SU-DHL-6 (cell line): ENCODE results near the gene METTL14.

Experiments used
- H2AFZ ChIP-seq: fragments of 200-600 bp; sonication (generic); 2 replicates; pipeline ENCODE4 v1.6.1; 2014; ENCODE audit warnings: low read depth, mild to moderate bottlenecking, moderate library complexity, mixed read lengths, antibody characterized with exemption, low read length; ENCODE audit not compliant: severe bottlenecking
- H3F3A ChIP-seq: fragments of 200-600 bp; shearing (Covaris generic); 2 replicates; pipeline ENCODE4 v1.6.0; 2016; ENCODE audit warnings: antibody characterized with exemption, mild to moderate bottlenecking; ENCODE audit not compliant: insufficient read depth
- H3K27ac ChIP-seq: fragments of 200-600 bp; sonication (generic); 2 replicates; pipeline ENCODE4 v1.5.1; 2016; ENCODE audit warnings: low read depth, mild to moderate bottlenecking, low read length, moderate library complexity, mixed read lengths
- H3K27me3 ChIP-seq: fragments of 200-600 bp; sonication (generic), shearing (Covaris generic); 2 replicates; pipeline ENCODE4 v1.6.0; 2014; ENCODE audit warnings: mild to moderate bottlenecking, low read length
- H3K36me3 ChIP-seq: fragments of 200-600 bp; sonication (generic); 2 replicates; pipeline ENCODE4 v1.6.1; 2014; ENCODE audit warnings: mild to moderate bottlenecking, low read length, mixed read lengths
- H3K4me2 ChIP-seq: fragments of 300-600, 200-600 bp; shearing (Covaris generic), sonication (generic); 2 replicates; pipeline ENCODE4 v1.6.0; 2014; ENCODE audit warnings: low read length, low read depth, mild to moderate bottlenecking; ENCODE audit not compliant: poor library complexity, severe bottlenecking
- H3K4me3 ChIP-seq: fragments of 200-600 bp; sonication (generic); 2 replicates; pipeline ENCODE4 v1.5.1; 2014; ENCODE audit warnings: antibody characterized with exemption, low read length, mild to moderate bottlenecking, mixed read lengths; ENCODE audit not compliant: insufficient read depth, poor library complexity, severe bottlenecking
- H3K79me2 ChIP-seq: fragments of 200-600 bp; sonication (generic); 2 replicates; pipeline ENCODE4 v1.6.1; 2014; ENCODE audit warnings: mild to moderate bottlenecking, low read length, moderate library complexity; ENCODE audit not compliant: insufficient read depth
- H3K9ac ChIP-seq: fragments of 200-600 bp; sonication (generic); 2 replicates; pipeline ENCODE4 v1.7.0; 2014; ENCODE audit warnings: mild to moderate bottlenecking, low read length
- H3K9me2 ChIP-seq: fragments of 200-600 bp; sonication (generic); replicated peaks from 2 replicates; pipeline ENCODE4 v1.6.1; 2014; ENCODE audit warnings: low read length; ENCODE audit not compliant: insufficient read depth
- H3K9me3 ChIP-seq: fragments of 200-600 bp; sonication (generic); 2 replicates; pipeline ENCODE4 v1.6.1; 2014; ENCODE audit warnings: low read length, mixed read lengths; ENCODE audit not compliant: insufficient read depth
- H4K20me1 ChIP-seq: fragments of 200-600 bp; sonication (generic); 2 replicates; pipeline ENCODE4 v1.6.1; 2014; ENCODE audit warnings: low read depth, mild to moderate bottlenecking, antibody characterized with exemption, low read length, moderate library complexity, mixed read lengths
- EZH2phosphoT487 ChIP-seq: fragments of 200-600 bp; sonication (generic), shearing (Covaris generic); conservative IDR thresholded peaks from 2 replicates; pipeline ENCODE4 v1.6.1; 2018; ENCODE audit warnings: mild to moderate bottlenecking, antibody characterized with exemption, low read length, moderate library complexity, mixed read lengths
- TF ChIP-seq, protein P1 (sequence below): fragments of 200-600 bp; sonication (generic); IDR thresholded peaks from one replicate; pipeline ENCODE4 v1.5.1; 2017; ENCODE audit warnings: antibody characterized with exemption, mild to moderate bottlenecking, low read length, moderate library complexity; ENCODE audit not compliant: insufficient read depth, poor library complexity, severe bottlenecking

The METTL14 gene

DNA sequence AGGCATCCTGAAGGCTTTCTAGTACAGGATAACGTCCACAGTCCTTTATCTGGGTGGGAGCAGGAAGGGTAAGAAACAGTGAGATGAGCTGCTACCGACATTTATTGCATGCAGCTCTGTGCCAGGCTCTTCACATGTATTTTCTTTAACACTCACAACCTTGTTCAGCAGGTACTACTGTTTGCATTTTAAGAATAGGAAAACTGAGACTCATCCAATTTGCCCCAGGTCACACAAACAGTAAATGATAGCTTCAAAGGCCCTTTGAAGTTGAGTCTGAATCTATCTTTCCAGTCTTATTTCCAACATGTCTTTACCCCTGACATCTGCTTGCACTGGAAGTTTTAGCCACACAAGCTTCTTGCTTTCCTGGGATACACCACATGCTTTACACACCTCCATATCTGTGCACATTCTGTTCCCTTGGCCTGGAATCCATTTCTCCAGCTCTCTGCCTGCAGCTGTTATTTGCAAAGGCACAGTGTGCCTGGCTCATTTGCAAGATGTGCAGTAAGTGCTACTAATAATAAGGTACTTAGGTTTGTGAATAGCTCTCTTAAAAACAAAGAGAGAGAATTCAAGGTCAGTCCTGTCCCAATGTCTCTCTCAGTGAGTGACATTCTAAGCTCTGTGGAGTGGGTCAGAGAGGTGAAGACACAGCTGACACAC lies 61.2 kb downstream of the METTL14 start:
- no peak overlapping the region for H3K9ac ChIP-seq
- no peak overlapping the region for H3K4me3 ChIP-seq
- TF ChIP-seq, protein P1, sequence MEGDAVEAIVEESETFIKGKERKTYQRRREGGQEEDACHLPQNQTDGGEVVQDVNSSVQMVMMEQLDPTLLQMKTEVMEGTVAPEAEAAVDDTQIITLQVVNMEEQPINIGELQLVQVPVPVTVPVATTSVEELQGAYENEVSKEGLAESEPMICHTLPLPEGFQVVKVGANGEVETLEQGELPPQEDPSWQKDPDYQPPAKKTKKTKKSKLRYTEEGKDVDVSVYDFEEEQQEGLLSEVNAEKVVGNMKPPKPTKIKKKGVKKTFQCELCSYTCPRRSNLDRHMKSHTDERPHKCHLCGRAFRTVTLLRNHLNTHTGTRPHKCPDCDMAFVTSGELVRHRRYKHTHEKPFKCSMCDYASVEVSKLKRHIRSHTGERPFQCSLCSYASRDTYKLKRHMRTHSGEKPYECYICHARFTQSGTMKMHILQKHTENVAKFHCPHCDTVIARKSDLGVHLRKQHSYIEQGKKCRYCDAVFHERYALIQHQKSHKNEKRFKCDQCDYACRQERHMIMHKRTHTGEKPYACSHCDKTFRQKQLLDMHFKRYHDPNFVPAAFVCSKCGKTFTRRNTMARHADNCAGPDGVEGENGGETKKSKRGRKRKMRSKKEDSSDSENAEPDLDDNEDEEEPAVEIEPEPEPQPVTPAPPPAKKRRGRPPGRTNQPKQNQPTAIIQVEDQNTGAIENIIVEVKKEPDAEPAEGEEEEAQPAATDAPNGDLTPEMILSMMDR, result no peak
- TF ChIP-seq EZH2phosphoT487, result no peak
- no peaks in the 10 kb centered on the region for H3K27me3 ChIP-seq
- H3K79me2 ChIP-seq, result no peaks in the 10 kb centered on the region
- no peaks in the 10 kb centered on the region for H3K36me3 ChIP-seq
- no peaks in the 10 kb centered on the region for H3F3A ChIP-seq
- H3K4me2 ChIP-seq, result no peak overlapping the region
- H3K9me3 ChIP-seq, result no peaks in the 10 kb centered on the region
- H3K27ac ChIP-seq, result no peak overlapping the region
- no peaks in the 10 kb centered on the region for H4K20me1 ChIP-seq
- H3K9me2 ChIP-seq, result no peaks in the 10 kb centered on the region
- no peak overlapping the region for H2AFZ ChIP-seq

DNA sequence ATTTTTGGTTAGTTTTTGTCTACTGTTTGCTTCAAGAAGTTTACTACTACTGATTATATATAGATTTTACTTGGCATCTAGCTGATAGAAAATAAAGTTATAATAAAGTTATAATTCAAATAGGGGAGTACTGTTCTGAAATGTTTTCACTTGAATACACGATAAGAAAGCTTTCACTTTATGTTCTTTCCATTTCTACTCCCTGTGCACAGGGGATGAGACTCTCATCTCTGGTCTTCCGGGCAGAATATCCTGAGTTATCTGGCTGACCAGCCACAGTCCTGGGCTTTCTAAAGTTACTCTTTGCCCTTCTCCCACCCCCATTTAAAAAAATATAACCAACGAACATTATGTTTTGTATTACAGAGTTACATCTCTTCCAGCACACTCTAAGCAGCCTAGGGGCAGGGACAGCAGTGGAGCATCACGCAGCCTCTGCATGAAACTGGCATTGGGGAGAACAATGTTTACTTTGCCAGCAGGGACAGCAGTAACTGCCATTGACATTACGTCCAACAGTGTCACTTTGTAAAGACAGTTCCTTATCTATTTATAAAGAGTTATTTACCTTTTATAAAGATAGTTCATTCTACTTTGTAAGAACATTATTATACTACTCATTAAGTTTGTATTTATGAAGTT lies 64.3 kb downstream of the METTL14 start:
- no peak overlapping the region for H3K4me3 ChIP-seq
- no peaks in the 10 kb centered on the region for H3K9me3 ChIP-seq
- no peak overlapping the region for H3K27ac ChIP-seq
- 0 out of 2 replicates have a peak, but pooled peaks cover 3% of the 10 kb centered on the region for H3K36me3 ChIP-seq
- no peaks in the 10 kb centered on the region for H3F3A ChIP-seq
- no peaks in the 10 kb centered on the region for H4K20me1 ChIP-seq
- no peaks in the 10 kb centered on the region for H3K9me2 ChIP-seq
- H3K9ac ChIP-seq, result no peak overlapping the region
- H2AFZ ChIP-seq, result no peak overlapping the region
- TF ChIP-seq, protein P1, result no peak
- no peak for TF ChIP-seq EZH2phosphoT487
- H3K4me2 ChIP-seq, result no peak overlapping the region
- no peaks in the 10 kb centered on the region for H3K27me3 ChIP-seq
- no peaks in the 10 kb centered on the region for H3K79me2 ChIP-seq

DNA sequence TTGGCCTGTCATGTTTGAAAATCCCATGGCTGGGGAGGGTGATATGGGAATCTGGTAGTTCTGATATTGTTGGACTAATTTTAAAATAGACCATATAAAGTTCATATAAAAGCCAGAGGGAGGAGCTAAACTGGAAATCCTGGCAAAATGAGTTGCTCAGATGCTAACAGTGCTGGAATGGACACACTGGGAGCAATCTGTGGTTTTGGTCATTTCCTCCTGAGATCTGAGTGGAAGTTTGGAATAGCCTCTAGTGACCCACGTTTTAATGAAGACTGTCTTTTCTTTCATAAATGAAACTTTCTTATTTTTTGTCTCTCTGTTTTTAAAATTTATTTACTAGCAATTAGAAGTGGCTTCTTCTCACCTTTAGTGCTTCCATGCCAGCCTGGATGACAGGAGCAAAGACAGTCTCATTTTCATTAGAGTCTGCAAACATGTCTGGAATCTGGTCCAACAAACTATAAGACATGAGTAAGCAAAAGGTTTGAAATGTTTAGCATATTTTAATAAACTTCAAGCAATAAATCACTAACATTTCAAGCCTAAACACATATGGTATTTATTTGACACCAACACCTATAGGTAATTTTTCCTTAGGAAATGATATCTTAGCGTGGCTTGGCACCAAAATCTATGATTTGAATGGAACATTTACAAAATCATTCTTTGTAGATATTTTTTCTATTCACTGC lies 66.6 kb downstream of the METTL14 start:
- Histone ChIP-seq H3K27me3 (no peaks in the 10 kb centered on the region), H3K9ac (no peak overlapping the region), H3K4me3 (no peak overlapping the region), H3K9me3 (no peaks in the 10 kb centered on the region), H3K4me2 (no peak overlapping the region), H2AFZ (no peak overlapping the region), H3K9me2 (no peaks in the 10 kb centered on the region), H3K36me3 (0 out of 2 replicates have a peak, but pooled peaks cover 3% of the 10 kb centered on the region), H3K27ac (no peak overlapping the region), H3F3A (no peaks in the 10 kb centered on the region), H4K20me1 (no peaks in the 10 kb centered on the region), H3K79me2 (no peaks in the 10 kb centered on the region)
- TF ChIP-seq, protein P1, result no peak
- TF ChIP-seq EZH2phosphoT487, result no peak
